Thyroid gland (tissue), 4 donors: ENCODE results near the gene PRAC1. TPM values are rescaled to one million over a fixed set of nuclear protein-coding genes. Genes with fewer than 3 reads are reported as not detected.
"Not testable (repeated sequence)": the region's sequence is repeated elsewhere in the genome, so short reads cannot be mapped to it uniquely, and the experiment has no call there.

ENCODE experiments used
- DNase-seq, 2 donors: peaks; one replicate each; pipeline ENCODE4 v3.0.0-alpha.2; 2019
- H3K27ac ChIP-seq, 3 donors: fragments of 200-600 bp; sonication (generic); 1 replicate in 2 of 3; 2 replicates in 1 of 3; pipeline ENCODE4 v1.5.1; 2016 to 2019; ENCODE audit warnings: mild to moderate bottlenecking in 1 of 3, moderate library complexity in 1 of 3
- H3K27me3 ChIP-seq: fragments of 200-600 bp; sonication (generic); one replicate; pipeline ENCODE4 v1.5.1; 2019
- H3K36me3 ChIP-seq, 2 donors: fragments of 200-600 bp; sonication (generic); one replicate each; pipeline ENCODE4 v1.5.1; 2016 to 2019
- H3K4me1 ChIP-seq, 2 donors: fragments of 200-600 bp; sonication (generic); one replicate each; pipeline ENCODE4 v1.5.1; 2017 to 2019
- H3K4me3 ChIP-seq, 3 donors: fragments of 200-600 bp; sonication (generic); replicated peaks in 1 of 3; 1 replicate in 2 of 3; 2 replicates in 1 of 3; pipeline ENCODE4 v1.5.1; 2016; ENCODE audit warnings: mild to moderate bottlenecking in 1 of 3
- H3K9me3 ChIP-seq: fragments of 200-600 bp; sonication (generic); one replicate; pipeline ENCODE4 v1.5.1; 2017
- POLR2A ChIP-seq, 2 donors: fragments of 450-650 bp; IDR thresholded peaks; one replicate each; pipeline ENCODE4 v1.6.1; 2017; ENCODE audit warnings: antibody characterized with exemption in 2 of 2, mild to moderate bottlenecking in 2 of 2, moderate library complexity in 1 of 2
- WGBS, 2 donors: methylation state at CpG; one replicate each; pipeline ENCODE4 v1.1.5; 2017; 5-methylcytosine and 5-hydroxymethylcytosine counted together
- intact Hi-C: fragments of 100-400 bp; cut with DNase I; formaldehyde crosslinking; loops from one replicate; pipeline ENCODE4 v1.15.1; 2023
- total RNA-seq, 4 donors: library from RNA; depleted of rRNA; stranded (reverse); fragments of >200 nt; gene quantifications; one replicate each; pipeline ENCODE4 v1.2.3, GENCODE V29; 2016
- TF ChIP-seq, protein P1 (sequence below), 6 experiments: fragments of 200-600 bp in 3 of 6; fragments of 450-650 bp in 3 of 6; sonication (generic) in 3 of 6; IDR thresholded peaks; one replicate each; pipeline ENCODE4 v1.5.1; 2016 to 2019; ENCODE audit warnings: antibody characterized with exemption in 6 of 6, mild to moderate bottlenecking in 2 of 6, inconsistent platforms in 1 of 6, moderate library complexity in 1 of 6

The PRAC1 gene
- total RNA-seq, 4 donors from 2014 or later, result not detected

DNA sequence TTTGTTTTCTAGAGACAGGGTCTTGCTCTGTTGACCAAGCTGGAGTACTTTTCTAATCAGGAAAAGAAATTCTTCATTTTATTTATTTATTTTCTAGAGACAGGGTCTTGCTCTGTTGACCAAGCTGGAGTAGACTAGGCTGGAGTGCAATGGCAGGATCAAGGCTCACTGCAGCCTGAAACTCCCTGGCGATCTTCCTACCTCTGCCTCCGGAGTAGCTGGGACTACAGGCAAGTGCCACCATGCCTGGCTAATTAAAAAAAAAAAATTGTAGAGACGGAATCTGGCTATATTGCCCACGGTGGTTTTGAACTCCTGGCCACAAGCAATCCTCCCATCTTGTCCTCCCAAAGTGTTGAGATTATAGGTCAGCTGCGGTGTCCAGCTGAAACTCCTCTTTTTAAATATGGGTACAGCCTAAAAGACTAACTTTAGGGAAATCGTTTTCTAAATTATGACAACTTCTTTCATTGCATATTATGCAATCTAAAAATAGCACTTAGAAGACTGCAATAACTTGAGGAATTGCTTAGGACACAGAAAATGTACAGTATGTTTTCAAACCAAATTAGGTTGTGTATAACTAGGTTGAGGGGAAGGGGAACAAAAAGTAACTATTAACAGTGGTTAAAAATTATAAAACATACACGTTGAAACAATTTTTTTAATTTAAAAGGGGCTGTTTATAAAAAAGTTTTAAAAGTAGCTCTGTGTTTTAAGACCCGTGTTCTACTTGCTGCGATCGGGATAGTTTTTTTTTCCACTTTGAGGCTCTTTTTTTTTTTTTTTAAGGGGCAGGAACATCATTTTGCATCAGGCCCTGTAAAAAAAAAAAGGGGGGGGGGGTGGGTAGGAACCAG is 4.7 kb downstream of the PRAC1 start:
- Histone ChIP-seq H3K4me3 (no peak overlapping the region), H3K9me3 (no peaks in the 10 kb centered on the region), H3K4me1 (peaks cover 0 to 8% of the 10 kb centered on the region in 2 donors), H3K27me3 (peaks cover 54% of the 10 kb centered on the region), H3K27ac (no peak overlapping the region), H3K36me3 (no peaks in the 10 kb centered on the region)
- TF ChIP-seq, protein P1, sequence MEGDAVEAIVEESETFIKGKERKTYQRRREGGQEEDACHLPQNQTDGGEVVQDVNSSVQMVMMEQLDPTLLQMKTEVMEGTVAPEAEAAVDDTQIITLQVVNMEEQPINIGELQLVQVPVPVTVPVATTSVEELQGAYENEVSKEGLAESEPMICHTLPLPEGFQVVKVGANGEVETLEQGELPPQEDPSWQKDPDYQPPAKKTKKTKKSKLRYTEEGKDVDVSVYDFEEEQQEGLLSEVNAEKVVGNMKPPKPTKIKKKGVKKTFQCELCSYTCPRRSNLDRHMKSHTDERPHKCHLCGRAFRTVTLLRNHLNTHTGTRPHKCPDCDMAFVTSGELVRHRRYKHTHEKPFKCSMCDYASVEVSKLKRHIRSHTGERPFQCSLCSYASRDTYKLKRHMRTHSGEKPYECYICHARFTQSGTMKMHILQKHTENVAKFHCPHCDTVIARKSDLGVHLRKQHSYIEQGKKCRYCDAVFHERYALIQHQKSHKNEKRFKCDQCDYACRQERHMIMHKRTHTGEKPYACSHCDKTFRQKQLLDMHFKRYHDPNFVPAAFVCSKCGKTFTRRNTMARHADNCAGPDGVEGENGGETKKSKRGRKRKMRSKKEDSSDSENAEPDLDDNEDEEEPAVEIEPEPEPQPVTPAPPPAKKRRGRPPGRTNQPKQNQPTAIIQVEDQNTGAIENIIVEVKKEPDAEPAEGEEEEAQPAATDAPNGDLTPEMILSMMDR (IDR thresholded peaks at IDR 0.05), result no peak
- TF ChIP-seq POLR2A (IDR thresholded peaks at IDR 0.05), result no peak
- WGBS, 2 donors, result 10 to 17% methylated on average over 10 of the region's 10 CpGs
- intact Hi-C loops, result no loop called here
- no peak for DNase-seq

DNA sequence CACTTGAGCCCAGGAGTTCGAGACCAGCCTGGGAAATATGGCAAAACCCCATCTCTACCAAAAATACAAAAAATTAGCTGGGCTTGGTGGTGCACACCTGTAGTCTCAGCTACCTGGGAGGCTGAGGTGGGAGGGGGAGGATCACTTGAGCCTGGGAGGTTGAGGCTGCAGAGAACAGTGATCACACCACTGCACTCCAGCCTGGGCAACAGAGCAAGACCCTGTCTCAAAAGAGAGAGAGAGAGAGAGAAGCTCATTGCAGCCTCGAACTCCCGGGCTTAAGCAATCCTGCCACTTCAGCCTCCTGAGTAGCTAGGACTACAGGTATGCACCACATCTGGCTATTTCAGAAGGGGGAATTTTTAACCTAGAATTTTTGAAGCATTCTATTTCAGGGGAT is 5.8 kb downstream of the PRAC1 start:
- not testable (repeated sequence) for DNase-seq

DNA sequence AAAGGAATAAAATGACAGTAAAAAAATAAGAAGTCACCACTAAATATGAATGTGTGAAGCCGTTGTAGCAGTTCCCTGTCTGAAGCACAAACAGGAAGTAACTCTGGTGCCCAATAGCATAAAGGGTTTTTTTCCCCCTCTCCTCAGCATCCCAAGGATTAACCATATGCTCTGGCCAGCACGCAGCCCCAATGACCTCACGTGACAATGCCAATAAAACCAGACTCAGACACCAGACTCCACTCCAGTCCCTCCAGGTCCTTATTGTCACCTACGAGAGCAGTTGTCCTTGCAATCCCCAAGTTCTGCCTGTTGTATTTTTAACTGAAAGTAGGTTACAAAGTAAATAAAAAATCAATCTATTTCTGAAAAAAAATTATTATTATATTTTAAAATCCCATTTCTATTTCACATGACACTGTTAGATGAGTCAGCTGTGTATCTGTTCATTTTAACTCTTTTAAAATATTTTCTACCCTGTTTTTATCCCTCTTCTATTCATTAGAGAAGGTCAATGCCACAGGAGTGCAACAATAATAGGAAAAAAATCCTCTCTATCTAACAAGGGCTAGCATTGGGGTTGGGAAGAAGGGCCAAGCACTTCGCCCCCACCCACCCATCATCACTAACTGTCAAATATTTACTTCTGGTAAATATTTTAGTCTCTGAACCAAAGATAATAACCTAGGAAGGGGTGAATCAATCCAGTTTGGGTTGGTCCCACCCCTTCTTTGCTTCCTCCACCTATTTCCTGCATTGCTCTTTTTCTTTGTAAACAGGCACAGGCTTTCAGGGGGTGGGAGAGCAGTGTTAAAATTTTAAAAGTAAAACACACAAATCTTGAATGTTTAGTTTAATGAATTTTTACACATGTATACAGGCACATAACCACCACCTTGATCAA is 6.6 kb downstream of the PRAC1 start:
- Histone ChIP-seq H3K27ac (no peak overlapping the region), H3K4me3 (no peak overlapping the region), H3K27me3 (peaks cover 42% of the 10 kb centered on the region), H3K9me3 (no peaks in the 10 kb centered on the region), H3K4me1 (peaks cover 0 to 8% of the 10 kb centered on the region in 2 donors), H3K36me3 (no peaks in the 10 kb centered on the region)
- WGBS, 2 donors, result 41 to 47% methylated on average over 5 of the region's 5 CpGs
- TF ChIP-seq, protein P1 (IDR thresholded peaks at IDR 0.05), result no peak
- TF ChIP-seq POLR2A (IDR thresholded peaks at IDR 0.05), result no peak
- intact Hi-C loops, result no loop called here
- DNase-seq, result no peak

More for the DNA sequence above, 5.8 kb downstream of the PRAC1 start:
- H3K4me1 ChIP-seq, intact Hi-C loops, H3K9me3 ChIP-seq, H3K36me3 ChIP-seq, H3K27ac ChIP-seq, H3K4me3 ChIP-seq: not testable (repeated sequence)
- H3K27me3 ChIP-seq, result peaks cover 47% of the 10 kb centered on the region
- 57 to 71% methylated on average over 3 of the region's 3 CpGs for WGBS, 2 donors

DNA sequence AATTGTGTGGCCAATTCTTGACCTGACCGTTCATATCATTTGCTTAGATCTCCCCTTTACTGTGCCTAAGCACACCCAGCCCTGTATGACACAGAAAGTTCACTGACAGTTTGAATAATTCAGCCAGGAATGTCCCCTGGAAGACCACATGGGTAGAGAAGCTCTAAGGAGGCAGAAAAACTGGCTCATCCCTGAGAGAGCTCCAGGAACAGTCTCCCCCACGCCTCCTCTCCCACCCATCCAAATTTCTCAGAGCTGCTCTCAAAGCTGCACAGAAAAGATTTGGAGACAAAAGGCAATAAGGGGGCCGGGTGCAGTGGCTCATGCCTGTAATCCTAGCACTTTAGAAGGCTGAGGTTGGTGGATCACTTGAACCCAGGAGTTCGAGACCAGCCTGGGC is 11.2 kb downstream of the PRAC1 start:
- Histone ChIP-seq H3K4me1 (no peaks in the 10 kb centered on the region), H3K9me3 (no peaks in the 10 kb centered on the region), H3K27me3 (no peaks in the 10 kb centered on the region), H3K27ac (no peak overlapping the region), H3K36me3 (no peaks in the 10 kb centered on the region), H3K4me3 (no peak overlapping the region)
- 49 to 56% methylated on average over 4 of the region's 4 CpGs for WGBS, 2 donors
- DNase-seq, result no peak
- TF ChIP-seq, protein P1 (IDR thresholded peaks at IDR 0.05), result no peak
- no peak for TF ChIP-seq POLR2A (IDR thresholded peaks at IDR 0.05)
- intact Hi-C loops, result no loop called here

DNA sequence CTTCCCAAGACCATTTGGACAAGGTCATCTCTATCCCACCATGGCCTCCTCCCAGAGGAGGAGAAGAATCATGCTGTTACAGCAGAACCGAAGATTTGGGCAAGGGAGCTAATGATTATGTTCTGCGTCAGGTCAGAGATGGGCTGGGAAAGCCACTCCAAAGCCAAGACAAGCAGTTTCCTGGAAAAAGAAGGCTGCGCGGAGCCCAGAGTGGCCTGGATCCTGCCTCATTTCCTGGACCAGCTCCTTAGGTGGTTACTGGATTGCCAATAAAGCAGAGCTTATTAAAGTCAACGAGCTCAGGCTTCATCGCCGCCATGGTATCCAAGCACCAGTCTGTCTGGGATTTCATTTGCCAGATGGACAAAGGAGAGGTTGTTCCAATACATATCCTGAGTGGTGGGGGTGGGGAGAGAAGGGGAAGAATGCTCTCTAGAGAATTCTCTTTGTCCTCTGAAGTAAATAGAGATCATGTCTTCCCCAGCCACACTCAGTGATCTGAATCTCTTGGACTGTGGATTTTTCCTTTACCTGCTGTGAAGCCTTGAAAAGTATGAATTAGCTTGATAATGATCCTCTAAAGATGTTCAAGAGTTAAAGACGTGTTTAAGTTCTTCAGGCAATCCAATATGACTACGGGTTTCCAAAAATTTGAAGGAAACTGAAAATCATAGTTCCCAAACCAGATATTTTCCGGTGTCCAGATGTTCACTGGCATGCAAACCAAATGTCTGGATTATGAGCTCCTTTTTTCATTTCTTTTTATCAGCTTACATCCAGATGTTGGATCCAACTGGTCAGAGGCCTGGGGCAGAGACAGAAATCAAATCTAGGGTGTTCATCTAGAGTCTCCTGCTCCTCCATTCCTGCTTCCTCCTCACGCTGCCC is 17.7 kb downstream of the PRAC1 start:
- Histone ChIP-seq H3K36me3 (no peaks in the 10 kb centered on the region), H3K4me3 (no peak overlapping the region), H3K27me3 (no peaks in the 10 kb centered on the region), H3K4me1 (no peaks in the 10 kb centered on the region), H3K27ac (no peak overlapping the region), H3K9me3 (no peaks in the 10 kb centered on the region)
- 60 to 77% methylated on average over 11 of the region's 11 CpGs for WGBS, 2 donors
- TF ChIP-seq, protein P1 (IDR thresholded peaks at IDR 0.05), result no peak
- TF ChIP-seq POLR2A (IDR thresholded peaks at IDR 0.05), result no peak
- no peak for DNase-seq
- intact Hi-C loops, result no loop called here
